Activated T-cell treated with anti-CD3 and anti-CD28 coated beads for 4 hours (primary cell): ENCODE measurements around the gene AFM.

Source experiments
- DNase-seq: peaks from one replicate; pipeline ENCODE4 v3.0.0-alpha.2; 2020

AFM gene

DNA sequence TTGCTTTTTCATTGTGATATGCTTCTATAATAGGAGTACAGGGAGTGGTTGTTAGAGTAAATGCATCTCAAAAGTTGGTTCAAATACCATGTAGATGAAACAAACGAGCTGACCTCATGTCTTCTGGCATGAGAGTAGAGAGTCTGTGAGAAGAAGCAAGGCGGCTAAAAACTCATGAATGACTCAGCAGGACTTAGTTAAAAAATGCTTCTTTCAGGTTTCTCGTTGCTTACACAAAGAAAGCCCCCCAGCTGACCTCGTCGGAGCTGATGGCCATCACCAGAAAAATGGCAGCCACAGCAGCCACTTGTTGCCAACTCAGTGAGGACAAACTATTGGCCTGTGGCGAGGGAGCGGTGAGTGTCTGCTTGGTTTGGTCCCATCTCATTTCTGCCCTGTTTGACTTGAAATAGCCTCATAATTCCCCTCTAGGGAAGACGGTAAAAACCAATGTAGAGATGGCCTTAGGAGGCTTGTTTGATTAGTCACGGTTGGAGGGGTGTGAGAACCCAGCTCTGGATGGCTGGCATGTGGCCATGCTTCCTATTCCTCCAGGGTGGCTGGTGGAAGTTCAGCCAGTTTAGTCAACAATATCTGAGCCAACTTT lies 31.0 kb upstream of the AFM start:
- DNase-seq: no peak

DNA sequence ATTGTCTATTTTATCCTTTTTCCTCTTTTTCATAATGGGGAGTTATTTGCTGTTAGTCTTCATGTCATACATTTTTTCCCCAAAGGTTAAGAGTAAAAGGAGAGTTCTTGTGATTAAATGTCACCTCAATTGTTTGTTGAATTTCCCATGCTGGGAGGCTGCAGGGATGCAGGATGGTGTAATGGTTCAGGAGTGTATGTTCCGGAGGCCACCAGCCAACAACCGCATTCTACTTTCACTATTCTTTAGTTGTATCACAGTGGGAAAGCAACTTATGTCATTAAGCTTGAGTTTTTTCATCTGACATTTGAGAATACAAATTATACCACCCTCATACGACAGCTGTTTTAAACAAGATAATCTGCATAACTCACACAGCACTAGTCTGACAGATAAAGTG lies 30.1 kb upstream of the AFM start:
- DNase-seq: no peak

- DNase-seq: no peak
Observed at GRCh38 chr4:73451981-73452747, 29.4 kb upstream of the AFM start.

DNA sequence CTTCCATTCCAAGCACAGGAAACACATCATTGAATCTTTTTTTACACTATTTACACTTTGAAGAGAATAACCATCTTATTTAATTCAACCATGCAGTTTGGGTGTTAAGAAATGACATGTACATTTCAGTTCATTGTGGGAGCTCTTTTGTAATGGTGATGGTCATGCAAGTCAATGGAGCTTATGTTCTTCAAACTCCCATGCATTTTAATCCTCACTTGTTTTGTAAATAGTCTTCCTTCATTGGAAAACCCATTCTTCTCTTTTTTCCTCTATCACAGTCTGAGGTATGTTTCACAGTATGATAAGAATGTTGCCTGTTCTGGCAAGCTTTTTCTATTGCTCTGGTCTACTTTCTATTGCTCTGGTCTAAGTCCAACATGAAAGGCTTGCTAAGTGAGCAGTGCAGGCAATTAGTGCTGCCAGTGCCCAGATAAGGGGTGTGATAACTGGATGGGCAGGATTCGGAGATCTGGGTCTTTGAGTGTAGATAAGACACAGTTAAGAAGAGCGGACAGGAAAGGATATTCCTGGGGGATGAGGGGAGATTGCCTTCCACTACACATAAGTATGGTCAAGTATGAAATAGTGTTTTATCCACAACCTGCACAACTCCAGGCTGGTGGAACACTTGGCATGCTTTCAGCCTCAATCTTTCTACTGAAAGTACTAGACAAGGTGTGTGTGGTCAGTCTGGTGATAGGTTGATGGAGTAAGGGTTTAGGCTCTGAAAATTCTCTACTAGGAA lies 28.4 kb upstream of the AFM start:
- no peak for DNase-seq

- no peak for DNase-seq
Observed at GRCh38 chr4:73453701-73454005, 27.9 kb upstream of the AFM start.

GRCh38 chr4:73454920-73455319 lies 26.6 kb upstream of the AFM start:
- DNase-seq: no peak

DNA sequence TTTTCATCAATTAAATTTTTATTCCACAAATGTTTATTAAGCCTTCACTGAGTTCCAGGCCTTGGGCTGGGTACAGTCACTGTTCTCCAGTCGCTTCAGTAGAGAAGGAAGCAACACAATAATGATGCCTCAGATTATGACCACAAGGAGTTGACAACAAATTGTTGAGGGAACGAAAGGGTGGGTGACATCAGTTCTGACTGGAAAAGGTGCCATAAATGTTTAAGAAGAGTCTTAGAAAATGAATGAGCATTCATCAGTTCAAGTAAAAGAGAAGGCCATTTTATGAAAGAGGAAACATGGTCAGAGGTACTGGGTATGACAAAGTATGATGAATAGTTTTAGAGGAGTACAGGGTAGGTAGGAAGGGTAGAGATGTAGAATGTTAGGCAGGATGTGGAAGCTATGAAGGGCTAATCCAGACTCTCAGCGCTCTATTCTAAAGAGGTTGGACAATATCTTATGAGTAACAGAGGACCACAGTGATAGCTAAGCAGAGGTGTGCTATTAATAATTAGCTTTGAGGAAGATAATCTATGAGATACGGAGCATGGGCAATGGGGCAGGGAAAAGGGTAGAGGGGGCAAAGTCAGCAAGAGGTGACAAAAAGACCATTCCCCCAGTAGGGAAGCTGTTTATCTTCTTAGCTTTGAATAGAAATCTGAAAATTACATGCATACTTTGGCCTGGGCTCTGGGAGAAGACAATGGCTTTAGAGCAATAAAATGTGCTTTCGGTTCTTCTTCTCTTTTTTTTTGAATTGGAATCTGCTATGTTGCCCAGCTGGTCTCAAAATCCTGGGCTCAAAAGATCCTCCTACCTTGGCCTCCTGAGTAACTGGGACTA lies 25.1 kb upstream of the AFM start:
- DNase-seq: no peak

- no peak for DNase-seq
Observed at GRCh38 chr4:73458184-73459047, 23.1 kb upstream of the AFM start.

DNA sequence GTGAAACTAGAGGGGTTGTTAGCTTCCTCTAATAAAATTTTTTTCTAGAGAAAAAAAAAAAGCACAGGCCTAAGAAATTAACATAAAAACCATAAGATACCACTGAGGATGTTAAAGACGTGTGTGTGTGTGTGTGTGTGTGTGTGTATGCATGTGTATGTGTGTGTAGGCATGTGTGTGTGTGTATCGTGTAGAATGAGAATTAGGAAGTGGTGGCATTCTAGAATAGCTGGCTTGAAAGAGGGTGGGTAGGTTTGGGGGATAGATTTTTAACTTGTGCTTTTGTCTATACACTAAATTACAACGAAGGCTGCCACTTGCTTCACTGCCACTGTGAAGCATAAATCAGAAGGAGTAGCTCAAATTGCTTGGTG lies 22.5 kb upstream of the AFM start:
- no peak for DNase-seq

GRCh38 chr4:73460913-73461522 lies 20.5 kb upstream of the AFM start:
- DNase-seq: no peak

DNA sequence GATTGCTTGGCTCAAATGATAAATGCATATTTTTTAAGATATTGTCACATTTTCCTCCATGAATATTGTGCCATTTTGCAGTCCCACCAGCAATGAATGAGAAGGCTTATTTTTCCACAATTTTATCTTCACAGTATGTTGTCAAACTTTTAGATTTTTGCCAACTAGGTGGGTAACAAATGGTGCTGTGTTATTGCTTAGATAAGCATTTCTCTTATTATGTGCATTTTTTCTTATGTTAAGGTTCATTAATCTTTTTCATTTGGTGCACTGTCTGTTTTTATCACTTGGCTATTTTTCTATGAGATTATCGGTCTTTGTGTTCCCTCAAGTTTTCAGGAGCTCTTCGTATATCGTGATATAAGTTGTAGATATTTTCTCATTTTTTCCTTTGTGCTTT lies 13.4 kb upstream of the AFM start:
- DNase-seq: no peak

- DNase-seq: no peak
Observed at GRCh38 chr4:73470728-73471127, 10.8 kb upstream of the AFM start.

DNA sequence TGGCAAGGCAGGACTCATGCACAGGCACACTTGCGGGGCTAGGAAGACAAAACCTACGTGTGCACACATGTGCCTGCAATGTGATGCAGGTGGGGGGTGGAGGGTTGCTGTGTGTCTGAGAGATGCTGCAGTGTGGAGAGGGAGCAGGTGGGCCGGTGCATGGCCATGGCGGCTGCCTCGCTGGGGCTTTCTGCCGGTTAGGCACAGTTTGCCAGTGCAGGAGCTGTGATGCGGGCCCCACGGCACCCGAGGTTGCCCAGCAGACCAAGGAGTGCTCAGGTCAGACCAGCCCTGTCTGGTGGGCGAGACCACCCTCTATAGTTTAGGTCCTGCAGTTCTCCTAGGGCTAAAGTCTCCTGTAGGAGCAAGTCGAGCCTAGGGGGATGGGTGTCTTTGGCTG lies 4.4 kb upstream of the AFM start:
- no peak for DNase-seq

- no peak for DNase-seq
Observed at GRCh38 chr4:73479323-73479722, 2.2 kb upstream of the AFM start.

DNA sequence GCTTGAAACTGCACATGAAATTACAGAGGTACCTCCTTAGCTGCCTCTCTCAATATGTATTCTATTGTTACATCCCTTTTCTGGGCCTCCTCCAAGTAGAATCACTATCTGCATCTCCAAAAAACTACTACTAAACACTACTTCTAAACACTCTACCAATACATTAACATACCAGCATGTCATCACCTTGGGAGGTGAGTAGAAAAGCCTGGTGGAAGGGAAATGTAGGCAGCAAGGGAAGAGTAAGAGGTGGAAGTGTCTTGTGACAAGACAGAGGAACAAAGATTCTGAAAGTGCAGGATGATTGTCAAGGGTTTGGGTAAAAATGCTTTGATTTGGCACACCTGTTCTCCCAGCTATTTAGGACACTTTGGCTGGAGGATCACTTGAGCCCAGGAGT lies 3.5 kb downstream of the AFM start:
- no peak for DNase-seq

DNA sequence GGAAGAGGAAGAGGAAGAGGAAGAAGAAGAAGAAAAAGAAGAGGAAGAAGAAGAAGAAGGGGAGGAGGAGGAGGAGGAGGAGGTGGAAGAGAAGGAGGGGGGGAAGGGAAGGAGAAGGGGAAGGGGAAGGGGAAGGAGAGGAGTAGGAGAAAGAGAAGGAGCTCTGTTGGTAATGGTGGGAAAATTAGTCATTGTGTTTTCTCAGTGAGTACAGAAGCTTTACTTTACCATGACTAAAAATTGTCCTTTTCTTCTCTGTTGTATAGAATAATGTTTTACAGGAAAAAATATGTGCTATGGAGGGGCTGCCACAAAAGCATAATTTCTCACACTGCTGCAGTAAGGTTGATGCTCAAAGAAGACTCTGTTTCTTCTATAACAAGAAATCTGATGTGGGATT lies 4.1 kb downstream of the AFM start:
- DNase-seq: no peak

DNA sequence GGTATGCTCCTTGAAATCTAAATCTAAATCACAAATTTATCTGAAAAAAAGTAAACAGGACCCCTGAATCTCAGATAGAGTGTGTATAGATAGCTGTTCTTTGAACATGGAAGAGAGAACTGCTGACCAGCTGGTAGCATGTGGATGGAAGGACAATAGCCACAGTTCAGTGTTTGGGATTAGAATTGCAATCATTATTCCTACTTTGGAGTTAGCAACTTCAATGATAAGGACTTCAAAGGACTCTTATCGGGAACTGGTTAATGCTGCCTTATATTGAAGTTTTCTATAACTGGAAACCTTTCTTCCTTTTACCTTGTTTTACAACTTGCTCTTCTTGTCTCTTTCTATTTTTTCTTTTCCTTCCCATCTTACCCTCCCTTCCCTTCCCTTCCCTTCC lies 5.0 kb downstream of the AFM start:
- no peak for DNase-seq

- no peak for DNase-seq
Observed at GRCh38 chr4:73487233-73487632, 5.7 kb downstream of the AFM start.

DNA sequence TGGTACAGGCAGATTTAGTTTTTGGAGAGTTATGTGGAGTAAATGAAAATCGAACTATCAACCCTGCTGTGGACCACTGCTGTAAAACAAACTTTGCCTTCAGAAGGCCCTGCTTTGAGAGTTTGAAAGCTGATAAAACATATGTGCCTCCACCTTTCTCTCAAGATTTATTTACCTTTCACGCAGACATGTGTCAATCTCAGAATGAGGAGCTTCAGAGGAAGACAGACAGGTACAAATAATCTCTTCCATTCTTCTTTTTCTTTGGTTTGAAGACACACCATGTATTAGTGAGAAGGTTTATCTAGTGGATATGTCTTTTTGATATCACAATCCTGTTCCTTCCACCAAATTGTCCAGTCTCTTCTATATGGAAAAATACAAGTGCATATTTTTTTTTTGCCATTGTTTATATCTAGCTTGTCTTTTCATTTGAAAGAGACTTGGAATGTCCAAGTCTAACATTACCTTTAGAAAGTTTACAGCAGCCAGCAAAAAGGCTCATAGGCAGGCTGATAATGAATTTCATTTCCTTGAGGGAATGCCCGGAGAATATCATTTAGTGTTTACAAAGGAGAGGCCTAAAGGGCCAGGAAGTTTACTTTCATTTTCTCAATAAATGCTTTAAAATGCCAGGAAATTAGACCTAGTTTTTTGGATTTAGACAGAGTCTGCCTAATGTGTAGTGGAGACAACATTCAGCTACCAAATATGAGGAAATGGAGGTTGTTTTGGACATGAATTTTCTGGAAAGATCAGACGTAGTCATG lies 18.6 kb downstream of the AFM start:
- DNase-seq: no peak

GRCh38 chr4:73501664-73502265 lies 20.2 kb downstream of the AFM start:
- DNase-seq: no peak

DNA sequence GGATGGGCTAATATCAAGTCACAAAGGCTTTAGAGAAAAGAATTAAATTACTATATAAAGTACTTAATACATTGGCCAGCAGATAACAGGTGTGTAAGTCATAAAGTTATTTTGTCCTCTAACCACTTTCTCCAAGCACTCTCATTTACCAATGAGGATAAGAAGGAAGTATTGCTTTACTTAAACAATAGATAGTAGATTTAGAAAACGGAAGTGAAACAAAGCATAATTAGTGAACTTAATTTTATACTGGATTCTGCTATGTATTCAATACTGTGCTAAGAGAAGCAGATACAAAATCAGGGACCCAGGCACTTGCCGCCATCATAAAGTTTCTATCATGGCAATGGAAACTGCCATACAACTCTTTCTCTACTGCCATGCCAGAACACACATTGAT lies 24.0 kb downstream of the AFM start:
- no peak for DNase-seq
